Measurements from ENCODE around the gene PHF1. TPM values are rescaled to one million over a fixed set of nuclear protein-coding genes. Genes with fewer than 3 reads are reported as not detected.

Gene PHF1
- polyA plus RNA-seq, 1 donor (not counting 4 experiments of a cell fraction or from before 2014, with no cell fraction given): 15.8 TPM

- H3K27ac ChIP-seq (ENCODE audit: control insufficient read depth, insufficient read depth, low read length): no peak overlapping the region
- H3K27me3 ChIP-seq (ENCODE audit: control insufficient read depth, extremely low read depth, insufficient read depth, low read length): no peaks in the 10 kb centered on the region
- no peak overlapping the region for H3K9ac ChIP-seq (ENCODE audit: control insufficient read depth, extremely low read depth, insufficient read depth, low read length)
- no peak overlapping the region for H3K4me3 ChIP-seq (ENCODE audit: control insufficient read depth in 2 of 3, extremely low read depth in 1 of 3, insufficient read depth in 2 of 3, low read depth in 1 of 3, low read length in 3 of 3)
- dilution Hi-C loops (cut with MboI; ENCODE audit: extremely low pct_ligation_motif_present, low sequenced_read_pairs): no loop called here
- peaks cover 14 to 21% of the 10 kb centered on the region in 2 experiments for H3K36me3 ChIP-seq (ENCODE audit: control insufficient read depth in 2 of 2, extremely low read depth in 1 of 2, insufficient read depth in 2 of 2, low read length in 2 of 2)
- H4K20me1 ChIP-seq (ENCODE audit: control insufficient read depth, extremely low read depth, insufficient read depth, low read length): no peaks in the 10 kb centered on the region
- H2AFZ ChIP-seq (ENCODE audit: control insufficient read depth, low read length): no peak overlapping the region
- TF ChIP-seq CTCF (optimal IDR thresholded peaks at IDR 0.05 in 1 of 3, IDR thresholded peaks at IDR 0.05 in 1 of 3, conservative IDR thresholded peaks at IDR 0.05 in 1 of 3; ENCODE audit: extremely low read depth in 1 of 3, insufficient read depth in 2 of 3, low read length in 3 of 3): no peak
- no peak for TF ChIP-seq EZH2 (IDR thresholded peaks at IDR 0.05; ENCODE audit: low read length)
- DNase-seq (ENCODE audit: low read depth, low spot score) (no peak), FAIRE-seq (no peak)
- no peaks in the 10 kb centered on the region for H3K4me1 ChIP-seq (ENCODE audit: control insufficient read depth, extremely low read depth, insufficient read depth, low read length)
- H3K79me2 ChIP-seq (ENCODE audit: control insufficient read depth, insufficient read depth, low read length): no peaks in the 10 kb centered on the region
- H3K9me3 ChIP-seq (ENCODE audit: control insufficient read depth, low read depth, low read length): no peaks in the 10 kb centered on the region
- H3K4me2 ChIP-seq (ENCODE audit: control insufficient read depth, extremely low read depth, insufficient read depth, low read depth, low read length): no peak overlapping the region
- no peaks in the 10 kb centered on the region for H3K9me1 ChIP-seq (ENCODE audit: control insufficient read depth, extremely low read depth, insufficient read depth, low read length)
Observed at GRCh38 chr6:33439956-33440648, 29.3 kb downstream of the PHF1 start.

GRCh38 chr6:33440649-33441309 is 30.0 kb downstream of the PHF1 start:
- no peak overlapping the region for H3K4me3 ChIP-seq (ENCODE audit: control insufficient read depth in 2 of 3, extremely low read depth in 1 of 3, insufficient read depth in 2 of 3, low read depth in 1 of 3, low read length in 3 of 3)
- FAIRE-seq (no peak), DNase-seq (ENCODE audit: low read depth, low spot score) (no peak)
- H3K27ac ChIP-seq (ENCODE audit: control insufficient read depth, insufficient read depth, low read length): no peak overlapping the region
- H3K4me2 ChIP-seq (ENCODE audit: control insufficient read depth, extremely low read depth, insufficient read depth, low read depth, low read length): no peak overlapping the region
- H3K9ac ChIP-seq (ENCODE audit: control insufficient read depth, extremely low read depth, insufficient read depth, low read length): no peak overlapping the region
- TF ChIP-seq CTCF (optimal IDR thresholded peaks at IDR 0.05 in 1 of 3, IDR thresholded peaks at IDR 0.05 in 1 of 3, conservative IDR thresholded peaks at IDR 0.05 in 1 of 3; ENCODE audit: extremely low read depth in 1 of 3, insufficient read depth in 2 of 3, low read length in 3 of 3) (no peak), EZH2 (IDR thresholded peaks at IDR 0.05; ENCODE audit: low read length) (no peak)
- H3K79me2 ChIP-seq (ENCODE audit: control insufficient read depth, insufficient read depth, low read length): no peaks in the 10 kb centered on the region
- H3K4me1 ChIP-seq (ENCODE audit: control insufficient read depth, extremely low read depth, insufficient read depth, low read length): no peaks in the 10 kb centered on the region
- peaks cover 14 to 21% of the 10 kb centered on the region in 2 experiments for H3K36me3 ChIP-seq (ENCODE audit: control insufficient read depth in 2 of 2, extremely low read depth in 1 of 2, insufficient read depth in 2 of 2, low read length in 2 of 2)
- H3K9me3 ChIP-seq (ENCODE audit: control insufficient read depth, low read depth, low read length): no peaks in the 10 kb centered on the region
- H2AFZ ChIP-seq (ENCODE audit: control insufficient read depth, low read length): no peak overlapping the region
- dilution Hi-C loops (cut with MboI; ENCODE audit: extremely low pct_ligation_motif_present, low sequenced_read_pairs): no loop called here
- no peaks in the 10 kb centered on the region for H3K9me1 ChIP-seq (ENCODE audit: control insufficient read depth, extremely low read depth, insufficient read depth, low read length)
- no peaks in the 10 kb centered on the region for H4K20me1 ChIP-seq (ENCODE audit: control insufficient read depth, extremely low read depth, insufficient read depth, low read length)
- H3K27me3 ChIP-seq (ENCODE audit: control insufficient read depth, extremely low read depth, insufficient read depth, low read length): no peaks in the 10 kb centered on the region

Data from keratinocyte (primary cell).